Spleen (tissue), 11 donors: ENCODE data around the gene COA3. TPM values are rescaled to one million over a fixed set of nuclear protein-coding genes. Genes with fewer than 3 reads are reported as not detected.
A peak's percentile ranks its signal among the peaks of the same experiment; 100 is the strongest.

Experiments
- DNase-seq: peaks from one replicate; pipeline ENCODE4 v3.0.0-alpha.2; 2020
- H3K27ac ChIP-seq, 8 donors: fragments of 200-600 bp; sonication (generic) in 7 of 8; 1 replicate in 4 of 8; 2 replicates in 4 of 8; pipeline versions ENCODE4 v1.5.0 to v1.8.0; 2016 to 2021; ENCODE audit warnings: inconsistent platforms in 4 of 8, mild to moderate bottlenecking in 4 of 8, moderate library complexity in 1 of 8
- H3K27me3 ChIP-seq, 7 donors: fragments of 200-600 bp; sonication (generic) in 6 of 7; replicated peaks in 1 of 7; 1 replicate in 4 of 7; 2 replicates in 3 of 7; pipeline versions ENCODE4 v1.5.0 to v1.8.0; 2016 to 2021; ENCODE audit warnings: inconsistent platforms in 3 of 7, mild to moderate bottlenecking in 1 of 7
- H3K36me3 ChIP-seq, 6 donors: fragments of 200-600 bp; sonication (generic) in 5 of 6; 1 replicate in 4 of 6; 2 replicates in 2 of 6; pipeline versions ENCODE4 v1.5.0 to v1.8.0; 2016 to 2021; ENCODE audit warnings: inconsistent platforms in 2 of 6
- H3K4me1 ChIP-seq, 6 donors: fragments of 200-600 bp; sonication (generic) in 5 of 6; 1 replicate in 3 of 6; 2 replicates in 3 of 6; pipeline versions ENCODE4 v1.5.0 to v1.8.0; 2016 to 2021; ENCODE audit warnings: inconsistent platforms in 3 of 6
- H3K4me3 ChIP-seq, 8 donors: fragments of 200-600 bp; sonication (generic) in 7 of 8; 1 replicate in 4 of 8; 2 replicates in 4 of 8; pipeline versions ENCODE4 v1.5.0 to v1.8.0; 2016 to 2021; ENCODE audit warnings: inconsistent platforms in 4 of 8, mild to moderate bottlenecking in 4 of 8, moderate library complexity in 2 of 8
- H3K9me3 ChIP-seq, 8 donors: fragments of 200-600 bp; sonication (generic) in 7 of 8; 1 replicate in 4 of 8; 2 replicates in 4 of 8; pipeline versions ENCODE4 v1.5.0 to v1.8.0; 2016 to 2021; ENCODE audit warnings: inconsistent platforms in 4 of 8
- CTCF ChIP-seq, 11 experiments: fragments of 200-600 bp in 7 of 11; fragments of 450-650 bp in 4 of 11; sonication (generic) in 4 of 11; IDR thresholded peaks in 8 of 11; conservative IDR thresholded peaks in 3 of 11; 1 replicate in 7 of 11; 2 replicates in 4 of 11; pipeline versions ENCODE4 v1.4.0 to v1.8.0; 2016 to 2021; ENCODE audit warnings: antibody characterized with exemption in 11 of 11, inconsistent platforms in 4 of 11, mild to moderate bottlenecking in 1 of 11
- POLR2A ChIP-seq, 3 donors: fragments of 450-650 bp; IDR thresholded peaks; one replicate each; pipeline ENCODE4 v1.5.1; 2017; ENCODE audit warnings: antibody characterized with exemption in 3 of 3, mild to moderate bottlenecking in 1 of 3
- POLR2AphosphoS5 ChIP-seq, 3 donors: sonication (generic); formaldehyde crosslinking; IDR thresholded peaks; one replicate each; pipeline ENCODE4 v1.5.1; 2017; ENCODE audit warnings: antibody characterized with exemption in 3 of 3
- WGBS, 5 donors: extraction: QIAGEN DNeasy Blood & Tissue Kit in 3 of 5; methylation state at CpG; one replicate each; pipeline versions ENCODE4 v1.1.5 to v1.1.7; 2013 to 2018; 5-methylcytosine and 5-hydroxymethylcytosine counted together
- intact Hi-C: fragments of 100-400 bp; cut with DNase I; formaldehyde crosslinking; loops from one replicate; pipeline ENCODE4 v1.15.0; 2023; ENCODE audit warnings: low total_unique reads
- polyA plus RNA-seq, 3 donors: library from polyadenylated mRNA; stranded (reverse); fragments of 200-250 nt; gene quantifications; one replicate each; pipeline ENCODE4 v1.2.1, GENCODE V29; 2013
- total RNA-seq, 7 donors: library from RNA; depleted of rRNA in 3 of 7; stranded (reverse); fragments of >200 nt in 3 of 7; fragmentation: NEBNext Ultra II Directional in 4 of 7; extraction: Animal tissue kit (Norgen Biotek cat#: 25700) in 4 of 7; gene quantifications; one replicate each; pipeline versions ENCODE4 v1.1.0 to v1.2.1, GENCODE V29; 2016 to 2021
- donor health status: healthy with polysubstance abuse.
- donor health status: DM: no; HTN: no; CAD: no; lungs with moderate emphysema.
- donor health status: DM: no; HTN: no; CAD: no.
- donor health status: Bipolar disorder and iron deficiency.
- donor health status: healthy.
- donor health status: DM: no; HTN: no; CAD: no.
- donor health status: DM: yes; HTN: yes; CAD: no.

COA3 gene
- total and polyA plus RNA-seq, 10 donors: 30.0 to 126 (median 43.3) TPM

DNA sequence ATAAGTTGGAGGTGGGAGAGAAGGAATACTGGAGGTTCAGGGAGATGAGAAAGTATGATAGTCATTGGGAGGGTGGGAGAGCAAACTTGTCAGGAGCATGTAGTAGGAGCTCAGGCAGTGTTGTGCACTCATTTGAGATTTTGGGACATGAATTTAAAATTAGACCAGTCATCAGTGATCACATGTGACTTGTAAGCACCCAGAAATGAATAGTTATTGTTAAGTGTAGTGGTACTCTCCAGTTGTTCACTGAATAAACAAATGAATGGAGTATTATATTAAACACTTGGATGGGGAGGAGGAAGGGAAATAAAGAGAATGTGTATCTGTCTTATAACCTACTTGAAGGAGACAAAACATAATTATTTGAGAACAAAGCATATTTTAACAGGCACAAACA, 32.5 kb upstream of the COA3 start:
- Histone ChIP-seq H3K27ac (no peak overlapping the region), H3K4me3 (no peak overlapping the region), H3K27me3 (no peaks in the 10 kb centered on the region), H3K36me3 (peaks cover 0 to 15% (median 10%) of the 10 kb centered on the region in 6 donors), H3K4me1 (peaks cover 4 to 38% (median 32%) of the 10 kb centered on the region in 6 donors), H3K9me3 (no peaks in the 10 kb centered on the region)
- no peak for DNase-seq
- TF ChIP-seq POLR2AphosphoS5 (IDR thresholded peaks at IDR 0.05) (no peak), CTCF (IDR thresholded peaks at IDR 0.05 in 8 of 11, conservative IDR thresholded peaks at IDR 0.05 in 3 of 11) (no peak), POLR2A (IDR thresholded peaks at IDR 0.05) (no peak)
- intact Hi-C loops: no loop called here

GRCh38 chr17:42827472-42827871, 29.0 kb upstream of the COA3 start:
- DNase-seq: no peak
- no peak overlapping the region for H3K27ac ChIP-seq
- no peaks in the 10 kb centered on the region for H3K27me3 ChIP-seq
- peaks cover 12 to 32% (median 26%) of the 10 kb centered on the region in 6 donors for H3K4me1 ChIP-seq
- H3K4me3 ChIP-seq: no peak overlapping the region
- H3K9me3 ChIP-seq: no peaks in the 10 kb centered on the region
- intact Hi-C loops: no loop called here
- WGBS, 5 donors: 89 to 100% (median 94%) methylated on average over 1 of the region's 1 CpG
- H3K36me3 ChIP-seq: peaks cover 0 to 9% (median 0%) of the 10 kb centered on the region in 6 donors
- TF ChIP-seq POLR2A (IDR thresholded peaks at IDR 0.05) (no peak), CTCF (IDR thresholded peaks at IDR 0.05 in 8 of 11, conservative IDR thresholded peaks at IDR 0.05 in 3 of 11) (no peak), POLR2AphosphoS5 (IDR thresholded peaks at IDR 0.05) (no peak)

GRCh38 chr17:42821176-42821575, 22.7 kb upstream of the COA3 start:
- 93 to 99% (median 96%) methylated on average over 7 of the region's 7 CpGs for WGBS, 5 donors
- no peaks in the 10 kb centered on the region for H3K27me3 ChIP-seq
- DNase-seq: no peak
- H3K9me3 ChIP-seq: no peaks in the 10 kb centered on the region
- H3K36me3 ChIP-seq: peaks cover 5 to 72% (median 60%) of the 10 kb centered on the region in 6 donors
- H3K4me3 ChIP-seq: no peak overlapping the region
- intact Hi-C loops: no loop called here
- TF ChIP-seq POLR2A (IDR thresholded peaks at IDR 0.05) (no peak), POLR2AphosphoS5 (IDR thresholded peaks at IDR 0.05) (no peak), CTCF (IDR thresholded peaks at IDR 0.05 in 8 of 11, conservative IDR thresholded peaks at IDR 0.05 in 3 of 11) (no peak)
- peaks cover 8 to 54% (median 28%) of the 10 kb centered on the region in 6 donors for H3K4me1 ChIP-seq
- H3K27ac ChIP-seq: no peak overlapping the region

DNA sequence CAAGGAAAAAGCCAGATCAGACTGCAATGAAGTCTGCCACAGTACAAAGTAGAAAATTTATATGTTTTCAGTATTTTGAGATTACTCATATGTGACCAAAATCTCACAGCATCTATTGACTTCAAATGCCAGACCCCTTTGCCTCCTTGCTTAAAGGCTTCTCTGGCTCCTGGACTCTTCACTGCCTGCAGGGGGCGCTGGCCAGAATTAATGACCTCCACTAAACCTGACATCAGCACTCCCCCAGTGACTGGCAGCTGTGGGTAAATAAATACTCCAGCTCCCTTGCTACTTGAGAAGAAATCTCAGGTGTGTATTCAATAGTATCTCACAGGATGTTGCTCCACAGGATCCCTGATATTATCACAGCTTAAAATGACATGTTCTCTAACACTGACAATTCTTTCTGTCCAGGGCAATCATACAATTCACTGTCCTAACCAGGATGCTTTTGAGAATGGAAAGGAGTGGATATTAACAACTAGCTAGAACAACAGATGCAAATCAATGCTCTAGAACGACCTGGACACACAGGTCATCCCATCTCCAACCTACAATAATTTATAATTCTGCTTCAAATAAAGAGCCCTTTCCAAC, 21.5 kb upstream of the COA3 start:
- H3K27me3 ChIP-seq: no peaks in the 10 kb centered on the region
- WGBS, 5 donors: 30 to 42% (median 40%) methylated on average over 2 of the region's 2 CpGs
- no peak overlapping the region for H3K27ac ChIP-seq
- H3K4me3 ChIP-seq: no peak overlapping the region
- H3K36me3 ChIP-seq: peaks cover 10 to 83% (median 71%) of the 10 kb centered on the region in 6 donors
- intact Hi-C loops: loop anchor here (10.0 kb wide), 1 partner anchor 105 kb away; no protein-coding TSS in a partner anchor
- H3K9me3 ChIP-seq: no peaks in the 10 kb centered on the region
- peaks cover 8 to 65% (median 32%) of the 10 kb centered on the region in 6 donors for H3K4me1 ChIP-seq
- no peak for TF ChIP-seq POLR2AphosphoS5 (IDR thresholded peaks at IDR 0.05)
- no peak for TF ChIP-seq POLR2A (IDR thresholded peaks at IDR 0.05)
- peak in 9 of 11 experiments; percentile 31 to 75 (median 65) for TF ChIP-seq CTCF (IDR thresholded peaks at IDR 0.05 in 8 of 11, conservative IDR thresholded peaks at IDR 0.05 in 3 of 11)
- peak; percentile 83 for DNase-seq
